Natural killer cell (primary cell): ENCODE measurements around the gene QARS1. TPM values are rescaled to one million over a fixed set of nuclear protein-coding genes. Genes with fewer than 3 reads are reported as not detected.

Experiments
- ATAC-seq, 3 donors: fragments of 150-1000 bp in 2 of 3; fragments of 200-7000 bp in 1 of 3; cut with Tn5 transposase; 1 replicate in 1 of 3; 2 replicates in 2 of 3; pipeline ENCODE4 v1.10.0; 2021; ENCODE audit warnings: mild to moderate bottlenecking in 2 of 3, moderate library complexity in 2 of 3
- DNase-seq, 2 donors: peaks; one replicate each; pipeline versions ENCODE4 v3.0.0 to v3.0.0-alpha.2; 2013 to 2021; ENCODE audit warnings: mixed read lengths in 1 of 2
- H3K27ac ChIP-seq: one replicate; pipeline ENCODE4 v1.5.1; 2013; ENCODE audit warnings: mild to moderate bottlenecking, low read length
- H3K27me3 ChIP-seq: one replicate; pipeline ENCODE4 v1.6.1; 2013; ENCODE audit warnings: low read length; ENCODE audit not compliant: control insufficient read depth, insufficient read depth
- H3K36me3 ChIP-seq: one replicate; pipeline ENCODE4 v1.6.1; 2013; ENCODE audit warnings: low read length; ENCODE audit not compliant: control insufficient read depth, insufficient read depth
- H3K4me1 ChIP-seq: one replicate; pipeline ENCODE4 v1.6.1; 2013; ENCODE audit warnings: low read length; ENCODE audit not compliant: control insufficient read depth, insufficient read depth
- H3K4me3 ChIP-seq: one replicate; pipeline ENCODE4 v1.5.1; 2013; ENCODE audit warnings: low read length
- H3K9me3 ChIP-seq: one replicate; pipeline ENCODE4 v1.6.1; 2013; ENCODE audit warnings: low read length; ENCODE audit not compliant: control insufficient read depth, insufficient read depth
- H3K27ac Mint-ChIP-seq, 2 donors: one replicate each; pipeline ENCODE4 v1.8.0; 2022; ENCODE audit warnings: mild to moderate bottlenecking in 2 of 2, mixed read lengths in 2 of 2, moderate library complexity in 1 of 2
- H3K27me3 Mint-ChIP-seq, 2 donors: one replicate each; pipeline ENCODE4 v1.8.0; 2022; ENCODE audit warnings: low read depth in 2 of 2, mixed read lengths in 2 of 2
- H3K36me3 Mint-ChIP-seq: one replicate; pipeline ENCODE4 v1.8.0; 2022; ENCODE audit warnings: mixed read lengths
- H3K4me1 Mint-ChIP-seq, 2 donors: one replicate each; pipeline ENCODE4 v1.8.0; 2022; ENCODE audit warnings: mixed read lengths in 2 of 2
- H3K4me3 Mint-ChIP-seq: one replicate; pipeline ENCODE4 v1.8.0; 2022; ENCODE audit warnings: mild to moderate bottlenecking, moderate library complexity, mixed read lengths
- H3K9me3 Mint-ChIP-seq, 2 donors: one replicate each; pipeline ENCODE4 v1.8.0; 2022; ENCODE audit warnings: mixed read lengths in 2 of 2
- CTCF ChIP-seq: fragments of 200-600 bp; IDR thresholded peaks from one replicate; pipeline ENCODE4 v1.8.0; 2022; ENCODE audit warnings: antibody characterized with exemption
- WGBS: methylation state at CpG from one replicate; pipeline ENCODE4 v1.1.7; 2013; ENCODE audit warnings: missing lambda C conversion rate; ENCODE audit not compliant: insufficient coverage; 5-methylcytosine and 5-hydroxymethylcytosine counted together
- intact Hi-C: fragments of 100-400 bp; cut with micrococcal nuclease; formaldehyde crosslinking; loops from one replicate; pipeline ENCODE4 v1.14.2; 2022
- total RNA-seq, 4 donors: library from RNA; stranded (reverse); fragments of 120-200 nt in 1 of 4; gene quantifications; one replicate each; pipeline versions ENCODE4 v1.2.3 to v1.2.4, GENCODE V29; 2013 to 2022

Gene QARS1
- total RNA-seq, 3 donors from 2014 or later (not counting 1 experiment from before 2014, with no cell fraction given) = 250 to 280 (median 258) TPM

GRCh38 chr3:49092938-49093852 is 11.4 kb downstream of the QARS1 start:
- Mint-ChIP-seq H3K4me1 (peaks cover 34 to 49% of the 10 kb centered on the region in 2 donors), H3K9me3 (no peaks in the 10 kb centered on the region), H3K36me3 (no peaks in the 10 kb centered on the region), H3K4me3 (peak overlapping the region; percentile 92), H3K27me3 (no peaks in the 10 kb centered on the region), H3K27ac (peak overlapping the region; percentile 95 to 96)
- WGBS = under 1% methylated on average over 84 of the region's 86 CpGs
- intact Hi-C loops = loop anchor here (5.0 kb wide), 4 partner anchors 74 to 579 kb away; partner anchors contain the start of genes APEH, CCDC71, NCKIPSD and WDR6
- peaks cover 8% of the 10 kb centered on the region for H3K36me3 ChIP-seq
- H3K9me3 ChIP-seq = no peaks in the 10 kb centered on the region
- H3K27me3 ChIP-seq = no peaks in the 10 kb centered on the region
- no peak for TF ChIP-seq CTCF
- DNase-seq (peak; percentile 87 to 91), ATAC-seq (peak; percentile 39 to 63 (median 43))
- H3K27ac ChIP-seq = peak overlapping the region; percentile 79
- H3K4me1 ChIP-seq = peaks cover 36% of the 10 kb centered on the region
- H3K4me3 ChIP-seq = peak overlapping the region; percentile 84

GRCh38 chr3:49081429-49081828 is 23.1 kb downstream of the QARS1 start:
- Histone ChIP-seq H3K4me3 (no peak overlapping the region), H3K27ac (no peak overlapping the region), H3K27me3 (no peaks in the 10 kb centered on the region), H3K36me3 (peaks cover 18% of the 10 kb centered on the region), H3K9me3 (no peaks in the 10 kb centered on the region), H3K4me1 (no peaks in the 10 kb centered on the region)
- no peaks in the 10 kb centered on the region for H3K9me3 Mint-ChIP-seq
- DNase-seq (no peak), ATAC-seq (peak in 1 of 3 donors; percentile 12)
- TF ChIP-seq CTCF = no peak
- no peaks in the 10 kb centered on the region for H3K27me3 Mint-ChIP-seq
- peaks cover 10 to 16% of the 10 kb centered on the region in 2 donors for H3K4me1 Mint-ChIP-seq
- H3K27ac Mint-ChIP-seq = no peak overlapping the region
- WGBS = 91% methylated on average over 8 of the region's 8 CpGs
- intact Hi-C loops = no loop called here
- H3K36me3 Mint-ChIP-seq = no peaks in the 10 kb centered on the region
- H3K4me3 Mint-ChIP-seq = no peak overlapping the region

DNA sequence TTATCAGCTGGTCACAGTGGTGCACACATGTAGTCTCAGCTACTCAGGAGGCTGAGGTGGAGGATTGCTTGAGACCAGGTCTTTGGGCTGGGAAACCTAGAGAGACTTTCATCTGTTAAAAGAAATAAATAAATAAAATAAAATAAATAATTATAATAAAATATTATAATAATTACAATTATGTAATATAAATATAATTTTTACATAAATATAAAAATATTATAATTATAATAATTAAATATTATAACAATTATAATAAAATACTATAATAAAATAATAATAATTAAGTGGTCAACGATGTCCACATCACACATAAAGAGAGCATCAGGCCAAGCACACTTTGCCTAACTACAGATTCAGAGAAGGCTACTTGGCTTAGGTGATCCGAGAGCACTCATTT is 25.3 kb downstream of the QARS1 start:
- intact Hi-C loops = no loop called here
- H3K4me3 Mint-ChIP-seq = no peak overlapping the region
- no peaks in the 10 kb centered on the region for H3K9me3 Mint-ChIP-seq
- no peaks in the 10 kb centered on the region for H3K27me3 Mint-ChIP-seq
- peaks cover 10 to 16% of the 10 kb centered on the region in 2 donors for H3K4me1 Mint-ChIP-seq
- ATAC-seq (no peak), DNase-seq (no peak)
- Histone ChIP-seq H3K9me3 (no peaks in the 10 kb centered on the region), H3K27ac (no peak overlapping the region), H3K4me3 (no peak overlapping the region), H3K36me3 (peaks cover 38% of the 10 kb centered on the region), H3K27me3 (no peaks in the 10 kb centered on the region), H3K4me1 (no peaks in the 10 kb centered on the region)
- 96% methylated on average over 2 of the region's 2 CpGs for WGBS
- no peak overlapping the region for H3K27ac Mint-ChIP-seq
- H3K36me3 Mint-ChIP-seq = no peaks in the 10 kb centered on the region
- TF ChIP-seq CTCF = no peak
